ENCODE data around the gene ZSWIM2.

ZSWIM2 gene

DNA sequence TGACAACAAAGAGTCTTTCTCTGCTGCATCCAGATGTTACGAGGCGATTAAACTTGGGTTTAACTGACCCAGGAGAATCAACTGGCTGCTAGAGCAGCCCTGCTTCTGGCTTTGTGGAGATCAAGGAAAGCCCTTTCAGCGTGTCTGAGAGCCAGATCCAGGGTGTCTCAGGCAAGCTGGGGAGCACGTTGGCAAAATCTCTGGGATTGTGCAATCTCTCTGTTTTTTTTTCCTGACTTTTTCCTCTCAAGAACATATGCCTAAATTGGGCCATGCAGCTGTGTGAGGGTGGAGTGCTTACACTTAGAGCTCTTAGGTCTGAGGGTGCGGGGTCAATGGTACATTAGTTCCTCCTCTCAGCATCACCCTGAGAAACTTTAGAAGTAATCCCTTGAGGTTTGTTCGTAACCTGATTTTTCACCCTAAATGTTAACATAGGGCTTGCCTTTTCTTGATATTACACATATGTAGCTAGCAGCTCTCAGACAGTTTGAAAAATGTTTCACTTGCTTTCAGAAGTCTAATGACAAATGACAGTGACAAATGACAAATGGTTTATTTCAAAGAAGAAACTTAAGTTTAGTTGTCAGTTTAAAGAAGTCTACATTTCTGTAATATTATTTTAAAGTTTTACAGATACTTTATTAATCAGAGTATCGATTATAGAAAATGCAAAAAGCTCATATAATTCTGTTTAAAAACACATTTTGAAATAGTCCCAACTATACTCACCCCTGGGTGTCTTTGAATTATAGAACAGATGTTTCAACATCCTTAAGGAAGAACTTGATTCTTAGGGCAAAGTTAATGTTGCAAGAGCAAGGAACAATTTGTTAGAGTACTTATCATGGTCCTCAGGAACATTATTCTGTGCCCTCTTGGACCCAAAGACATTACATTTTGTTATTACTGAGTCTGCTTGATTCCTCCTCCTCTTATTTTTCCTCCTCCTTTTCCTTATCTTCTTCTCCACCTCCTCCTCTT is 38.4 kb upstream of the ZSWIM2 start:
- H3K4me3 ChIP-seq (ENCODE audit: control insufficient read depth, low read depth, low read length): no peak overlapping the region
- TF ChIP-seq, protein P1, sequence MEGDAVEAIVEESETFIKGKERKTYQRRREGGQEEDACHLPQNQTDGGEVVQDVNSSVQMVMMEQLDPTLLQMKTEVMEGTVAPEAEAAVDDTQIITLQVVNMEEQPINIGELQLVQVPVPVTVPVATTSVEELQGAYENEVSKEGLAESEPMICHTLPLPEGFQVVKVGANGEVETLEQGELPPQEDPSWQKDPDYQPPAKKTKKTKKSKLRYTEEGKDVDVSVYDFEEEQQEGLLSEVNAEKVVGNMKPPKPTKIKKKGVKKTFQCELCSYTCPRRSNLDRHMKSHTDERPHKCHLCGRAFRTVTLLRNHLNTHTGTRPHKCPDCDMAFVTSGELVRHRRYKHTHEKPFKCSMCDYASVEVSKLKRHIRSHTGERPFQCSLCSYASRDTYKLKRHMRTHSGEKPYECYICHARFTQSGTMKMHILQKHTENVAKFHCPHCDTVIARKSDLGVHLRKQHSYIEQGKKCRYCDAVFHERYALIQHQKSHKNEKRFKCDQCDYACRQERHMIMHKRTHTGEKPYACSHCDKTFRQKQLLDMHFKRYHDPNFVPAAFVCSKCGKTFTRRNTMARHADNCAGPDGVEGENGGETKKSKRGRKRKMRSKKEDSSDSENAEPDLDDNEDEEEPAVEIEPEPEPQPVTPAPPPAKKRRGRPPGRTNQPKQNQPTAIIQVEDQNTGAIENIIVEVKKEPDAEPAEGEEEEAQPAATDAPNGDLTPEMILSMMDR (IDR thresholded peaks at IDR 0.05; ENCODE audit: control insufficient read depth, insufficient read depth, low read depth, low read length, missing control alignments): no peak
- no peak for DNase-seq (ENCODE audit: low read depth)

DNA sequence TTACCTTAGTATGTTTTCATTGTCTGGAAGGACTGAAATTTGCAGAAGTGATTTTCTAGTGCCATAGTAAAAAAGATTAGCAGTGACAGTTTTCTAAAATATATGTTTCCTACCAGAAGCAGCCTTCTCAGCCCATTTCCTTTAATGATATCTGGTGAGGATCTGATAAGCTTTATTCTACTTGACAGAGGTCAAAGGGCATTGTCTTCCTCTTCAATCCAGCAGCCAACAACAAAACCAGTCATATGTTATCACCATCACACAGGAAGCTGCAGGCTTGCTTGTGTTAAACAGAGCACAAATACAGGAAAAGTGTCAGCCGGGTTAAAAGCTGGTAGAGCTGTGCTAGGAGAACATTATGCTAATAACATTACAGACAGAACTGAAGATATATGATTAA is 35.6 kb upstream of the ZSWIM2 start:
- TF ChIP-seq, protein P1 (IDR thresholded peaks at IDR 0.05; ENCODE audit: control insufficient read depth, insufficient read depth, low read depth, low read length, missing control alignments): no peak
- DNase-seq (ENCODE audit: low read depth): no peak
- H3K4me3 ChIP-seq (ENCODE audit: control insufficient read depth, low read depth, low read length): no peak overlapping the region

DNA sequence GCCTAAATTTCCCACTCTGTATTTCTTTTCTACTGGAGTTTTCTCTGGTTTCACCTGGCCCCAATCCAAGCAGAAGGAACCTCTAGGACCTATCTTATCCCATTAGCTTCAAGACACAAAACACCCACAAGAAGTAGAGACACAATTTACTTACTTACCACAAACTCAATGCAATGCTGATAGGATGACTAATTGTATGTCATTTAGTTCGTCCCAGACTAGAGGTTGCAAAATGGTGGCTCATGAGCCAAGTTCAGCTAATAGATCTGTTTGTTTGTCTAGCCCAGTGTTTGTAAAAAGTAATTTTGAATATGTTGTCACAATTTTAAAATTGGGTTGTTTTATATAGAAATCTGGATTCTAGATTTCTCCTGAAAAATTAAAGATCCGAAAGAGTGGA is 34.7 kb upstream of the ZSWIM2 start:
- no peak for DNase-seq (ENCODE audit: low read depth)
- H3K4me3 ChIP-seq (ENCODE audit: control insufficient read depth, low read depth, low read length): no peak overlapping the region
- TF ChIP-seq, protein P1 (IDR thresholded peaks at IDR 0.05; ENCODE audit: control insufficient read depth, insufficient read depth, low read depth, low read length, missing control alignments): no peak

DNA sequence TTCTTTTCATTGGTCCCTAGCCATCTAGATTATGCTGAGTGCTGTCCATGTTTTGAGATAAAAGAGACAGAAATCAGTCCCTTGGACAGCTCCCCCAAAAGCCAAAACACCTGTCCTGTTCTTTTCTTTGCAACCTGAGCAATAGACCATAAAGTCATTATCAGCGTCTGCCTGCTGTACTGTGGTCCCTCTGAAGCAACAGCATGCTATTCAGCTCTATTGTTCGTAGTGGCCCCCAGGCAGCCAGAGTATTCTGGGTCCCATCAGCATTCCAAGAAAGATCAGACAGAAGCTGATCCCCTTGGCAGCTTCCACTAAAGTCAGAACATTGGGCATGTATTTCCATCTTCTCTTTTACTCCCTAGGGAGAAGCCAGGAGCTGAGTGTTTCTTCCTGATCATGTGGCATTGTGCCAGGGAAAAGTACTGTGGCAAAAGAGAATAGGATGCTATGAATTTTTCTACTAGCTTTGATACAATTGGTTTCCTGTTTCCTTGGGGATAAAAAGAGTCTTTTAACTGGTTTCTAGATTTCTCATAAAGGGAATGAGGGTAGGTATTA is 33.6 kb upstream of the ZSWIM2 start:
- H3K4me3 ChIP-seq (ENCODE audit: control insufficient read depth, low read depth, low read length): no peak overlapping the region
- no peak for DNase-seq (ENCODE audit: low read depth)
- TF ChIP-seq, protein P1 (IDR thresholded peaks at IDR 0.05; ENCODE audit: control insufficient read depth, insufficient read depth, low read depth, low read length, missing control alignments): no peak

DNA sequence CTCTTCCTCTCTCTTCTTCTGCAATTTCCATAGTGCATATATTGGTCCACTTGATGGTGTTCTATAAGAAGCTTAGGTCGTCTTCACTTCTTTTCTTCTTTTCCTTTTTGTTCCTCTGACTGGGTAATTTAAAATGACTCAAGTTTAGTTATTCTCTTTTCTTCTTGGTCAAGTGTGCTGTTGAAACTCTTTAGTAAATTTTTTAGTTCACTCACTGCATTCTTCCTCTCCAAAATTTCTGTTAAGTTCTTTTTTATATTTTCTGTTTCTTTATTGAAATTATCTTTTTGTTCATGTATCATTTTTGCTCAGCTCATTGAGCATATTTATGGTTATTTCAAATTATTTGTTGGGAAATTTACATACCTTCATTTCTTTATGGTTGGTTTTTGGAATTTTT is 32.7 kb upstream of the ZSWIM2 start:
- no peak for DNase-seq (ENCODE audit: low read depth)
- H3K4me3 ChIP-seq (ENCODE audit: control insufficient read depth, low read depth, low read length): no peak overlapping the region
- TF ChIP-seq, protein P1 (IDR thresholded peaks at IDR 0.05; ENCODE audit: control insufficient read depth, insufficient read depth, low read depth, low read length, missing control alignments): no peak

DNA sequence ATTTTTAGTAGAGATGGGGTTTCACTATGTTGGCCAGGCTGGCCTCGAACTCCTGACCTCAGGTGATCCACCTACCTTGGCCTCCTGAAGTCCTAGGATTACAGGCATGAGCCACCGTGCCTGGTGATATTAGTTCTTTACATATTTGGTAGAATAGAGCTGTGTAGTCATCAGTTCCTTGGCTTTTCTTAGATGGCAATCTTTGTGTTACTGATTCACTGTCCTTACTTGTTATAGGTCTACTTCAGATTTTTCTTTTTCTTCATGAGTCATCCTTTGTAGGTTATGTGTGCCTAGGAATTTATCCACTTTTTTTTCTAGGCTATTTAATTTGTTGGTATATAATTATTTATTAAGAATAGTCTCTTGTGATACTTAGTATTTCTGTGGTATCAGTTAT is 30.3 kb upstream of the ZSWIM2 start:
- TF ChIP-seq, protein P1 (IDR thresholded peaks at IDR 0.05; ENCODE audit: control insufficient read depth, insufficient read depth, low read depth, low read length, missing control alignments): no peak
- H3K4me3 ChIP-seq (ENCODE audit: control insufficient read depth, low read depth, low read length): no peak overlapping the region
- DNase-seq (ENCODE audit: low read depth): no peak
